ENCODE data around the gene ANO1.

- no peak for TF ChIP-seq CTCF (IDR thresholded peaks at IDR 0.05)
- no peak for TF ChIP-seq POLR2A (IDR thresholded peaks at IDR 0.05; ENCODE audit: low read depth)
Measured at GRCh38 chr11:70080763-70081162, 2.6 kb downstream of the ANO1 start.

Data from esophagus muscularis mucosa (tissue), 3 donors.